Measurements from ENCODE around the gene PRAMEF11.

PRAMEF11 gene

DNA sequence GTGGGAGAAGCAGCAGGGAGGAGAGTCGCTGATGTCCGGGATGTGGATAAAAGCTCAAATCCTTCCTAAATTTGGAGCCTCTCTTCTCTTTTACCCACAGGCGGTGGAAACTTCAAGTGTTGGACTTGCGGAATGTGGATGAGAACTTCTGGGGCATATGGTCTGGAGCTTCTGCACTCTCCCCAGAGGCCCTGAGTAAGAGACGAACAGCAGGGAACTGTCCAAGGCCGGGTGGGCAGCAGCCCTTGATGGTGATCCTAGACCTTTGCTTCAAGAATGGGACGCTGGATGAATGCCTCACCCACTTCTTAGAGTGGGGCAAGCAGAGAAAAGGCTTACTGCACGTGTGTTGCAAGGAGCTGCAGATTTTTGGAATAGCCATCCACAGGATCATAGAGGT, 55.8 kb downstream of the PRAMEF11 start:
- no peak for DNase-seq (ENCODE audit: insufficient read length, low spot score)
- FAIRE-seq: no peak

DNA sequence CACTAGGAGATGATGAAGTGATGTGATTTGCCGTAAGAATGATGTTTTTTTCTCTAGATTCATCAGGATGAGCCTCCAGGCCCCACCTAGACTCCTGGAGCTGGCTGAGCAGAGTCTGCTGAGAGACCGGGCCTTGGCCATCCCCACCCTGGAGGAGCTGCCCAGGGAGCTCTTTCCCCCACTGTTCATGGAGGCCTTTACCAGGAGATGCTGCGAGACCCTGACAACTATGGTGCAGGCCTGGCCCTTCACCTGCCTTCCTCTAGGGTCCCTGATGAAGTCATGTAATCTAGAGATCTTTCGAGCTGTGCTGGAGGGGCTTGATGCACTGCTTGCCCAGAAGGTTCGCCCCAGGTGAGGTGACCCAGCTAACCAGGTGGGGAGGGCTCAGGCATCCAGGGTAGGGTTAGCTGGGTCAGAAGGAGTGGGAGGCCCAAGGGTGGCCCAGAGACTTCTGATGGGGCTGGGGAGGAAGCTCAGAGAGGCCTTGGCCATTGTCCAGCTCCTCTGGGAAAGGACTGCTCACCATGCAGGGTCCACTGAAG, 56.3 kb downstream of the PRAMEF11 start:
- FAIRE-seq: no peak
- DNase-seq (ENCODE audit: insufficient read length, low spot score): no peak

Measured in HTR-8/SVneo (cell line).